ENCODE data around the gene PPWD1.

DNA sequence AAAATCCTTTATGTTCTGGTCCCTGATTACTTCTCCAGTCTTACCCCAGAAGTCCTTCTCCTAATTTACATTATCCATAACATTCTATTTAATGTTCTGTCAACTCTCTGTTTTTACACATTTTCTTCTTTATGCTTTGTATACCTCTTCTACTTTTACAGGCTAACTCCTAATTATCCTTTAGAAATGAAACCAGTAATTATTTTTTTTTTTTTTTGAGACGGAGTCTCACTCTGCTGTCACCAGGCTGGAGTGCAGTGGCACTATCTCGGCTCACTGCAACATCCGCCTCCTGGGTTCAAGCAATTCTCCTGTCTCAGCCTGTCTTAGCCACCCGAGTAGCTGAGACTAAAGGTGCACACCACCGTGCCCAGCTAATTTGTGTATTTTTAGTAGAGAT is 9.2 kb upstream of the PPWD1 start:
- TF ChIP-seq POLR2A (IDR thresholded peaks at IDR 0.05; ENCODE audit: low read depth, low read length) (no peak), TAF1 (IDR thresholded peaks at IDR 0.05; ENCODE audit: borderline replicate concordance, low read depth, low read length) (no peak), POLR2AphosphoS5 (IDR thresholded peaks at IDR 0.05; ENCODE audit: low read depth, low read length) (no peak)
